Amniotic epithelial cell (primary cell): ENCODE results near the gene CAMSAP1.
"Not testable (repeated sequence)": the region's sequence is repeated elsewhere in the genome, so short reads cannot be mapped to it uniquely, and the experiment has no call there.

Experiments
- DNase-seq: peaks from one replicate; pipeline ENCODE4 v3.0.0-alpha.2; 2010; ENCODE audit warnings: low read depth

Gene CAMSAP1

DNA sequence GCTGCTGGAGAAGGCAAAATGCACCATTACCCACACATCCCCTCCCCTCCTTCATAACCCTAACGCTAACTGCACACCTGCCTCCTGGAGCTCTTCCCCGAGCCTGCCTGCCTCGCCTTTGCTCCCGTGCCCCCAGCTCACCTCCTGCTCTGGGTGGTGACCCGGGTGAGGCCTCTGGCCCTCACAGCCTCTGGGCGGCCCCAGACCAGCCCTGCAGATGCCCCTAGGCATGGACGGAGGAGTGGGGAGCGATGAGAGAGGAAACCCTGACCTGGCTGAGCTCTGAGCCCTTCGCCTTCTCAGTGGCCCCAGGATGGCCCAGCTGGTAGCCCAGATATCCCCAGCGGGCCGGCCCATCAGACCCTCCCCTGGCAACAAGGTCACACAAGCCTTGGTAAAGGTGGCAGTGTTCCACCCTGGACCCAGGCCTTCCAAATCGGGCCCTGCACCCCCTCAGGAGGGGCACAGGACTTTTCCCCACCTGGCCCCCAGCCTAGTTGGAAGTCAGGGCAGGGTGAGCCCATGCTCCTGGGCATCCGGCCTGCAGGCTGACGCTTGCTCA, 14.5 kb upstream of the CAMSAP1 start:
- DNase-seq, result no peak

DNA sequence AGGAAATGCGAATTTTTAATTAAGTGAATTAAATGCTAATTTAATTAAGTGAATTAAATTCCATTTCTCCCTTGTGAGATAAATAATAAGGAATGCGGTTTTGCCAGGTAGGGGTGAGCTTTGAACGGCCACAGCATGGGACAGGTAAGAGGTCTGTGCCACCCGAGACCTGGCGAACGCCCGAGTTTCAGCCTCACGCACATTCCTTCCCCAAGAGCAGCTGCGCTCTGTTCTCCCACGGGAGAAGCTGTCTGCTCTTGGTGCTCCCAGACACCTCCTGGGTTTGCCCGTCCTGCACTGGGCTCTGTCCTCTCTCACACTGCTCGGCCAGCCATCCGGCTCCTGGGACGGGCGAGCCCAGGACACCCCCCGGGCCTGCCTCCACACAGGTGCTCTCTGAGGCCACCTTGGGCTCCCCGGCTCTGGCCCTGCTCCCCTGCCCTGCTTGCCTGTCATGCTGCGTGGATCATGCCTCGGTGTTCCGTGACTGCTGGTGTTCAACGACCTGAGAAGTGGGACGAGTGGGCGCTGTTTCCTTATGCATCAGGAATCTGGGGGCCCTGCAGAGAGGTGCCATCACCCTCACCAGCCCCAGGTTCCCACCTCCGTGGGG, 13.7 kb upstream of the CAMSAP1 start:
- DNase-seq, result no peak

DNA sequence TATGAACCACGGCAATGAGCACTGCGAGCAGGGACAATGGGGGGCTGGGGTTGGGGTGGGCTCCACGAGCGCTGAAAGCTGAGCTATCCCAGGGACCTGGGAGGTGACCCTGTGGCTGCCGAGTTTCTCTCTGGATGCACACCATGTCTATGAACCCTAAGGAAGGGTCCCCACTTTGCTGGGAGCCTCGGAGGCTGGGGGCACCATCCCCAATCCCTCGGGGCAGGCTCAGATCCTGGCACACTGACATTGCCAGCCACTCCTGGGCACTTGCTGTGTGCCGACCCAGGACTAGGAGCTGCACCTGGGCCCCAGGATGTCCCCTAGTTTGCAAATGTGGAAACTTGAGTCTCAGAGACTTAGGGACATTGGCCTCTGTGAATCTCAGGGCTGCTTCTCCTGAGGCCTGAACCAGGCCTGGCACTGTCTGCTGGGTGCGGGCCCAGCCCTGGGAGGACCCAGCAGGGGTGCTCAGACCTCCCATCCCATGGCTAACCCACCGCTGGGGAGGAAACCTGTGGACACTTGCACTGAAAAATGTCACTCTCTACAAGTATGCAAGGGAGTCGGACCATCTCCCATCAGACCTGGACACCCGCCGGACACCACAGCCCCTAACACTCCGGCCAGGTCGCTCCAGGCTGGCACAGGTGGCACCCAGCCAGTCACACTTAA, 13.0 kb upstream of the CAMSAP1 start:
- DNase-seq, result no peak

DNA sequence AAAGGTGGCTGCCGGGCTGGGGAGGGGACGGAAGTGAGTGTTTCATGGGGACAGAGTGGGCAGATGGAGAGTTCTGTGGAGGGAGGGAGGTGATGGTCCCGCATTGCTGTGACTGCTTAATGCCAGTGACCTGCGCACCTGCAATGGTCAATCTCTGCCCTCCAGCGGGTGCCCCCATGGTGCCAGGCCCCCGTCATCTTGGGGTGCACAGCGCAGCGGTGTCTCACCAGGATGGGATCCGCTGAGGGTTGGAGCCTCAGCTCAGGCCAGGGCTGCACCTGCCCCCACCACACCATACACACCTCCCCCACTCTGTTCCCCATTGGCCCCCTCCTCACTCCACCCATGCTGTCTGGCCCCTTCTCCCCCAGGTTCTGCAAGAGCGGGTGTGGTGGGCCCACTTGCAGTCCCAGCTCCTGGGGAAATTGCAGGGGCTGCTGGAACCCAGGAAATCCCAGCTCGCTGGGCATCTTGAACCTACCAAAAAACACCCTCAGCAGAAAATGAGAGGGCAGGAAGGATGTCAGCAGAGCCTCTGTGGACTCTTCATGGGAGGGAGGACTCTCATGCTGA, 12.1 kb upstream of the CAMSAP1 start:
- DNase-seq, result no peak

DNA sequence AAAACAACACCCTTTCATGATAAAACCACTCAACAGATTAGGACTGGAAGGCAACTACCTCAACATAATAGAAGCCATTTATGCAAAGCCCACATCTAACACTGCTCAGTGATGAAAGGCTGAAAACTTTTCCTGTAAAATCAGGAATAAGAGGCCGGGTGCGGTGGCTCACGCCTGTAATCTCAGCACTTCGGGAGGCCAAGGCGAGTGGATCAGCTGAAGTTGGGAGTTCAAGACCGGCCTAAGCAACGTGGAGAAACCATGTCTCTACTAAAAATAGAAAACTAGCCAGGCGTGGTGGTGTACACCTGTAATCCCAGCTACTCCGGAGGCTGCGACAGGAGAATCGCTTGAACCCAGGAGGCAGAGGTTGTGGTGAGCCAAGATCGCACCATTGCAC, 8.9 kb upstream of the CAMSAP1 start:
- DNase-seq, result not testable (repeated sequence)

DNA sequence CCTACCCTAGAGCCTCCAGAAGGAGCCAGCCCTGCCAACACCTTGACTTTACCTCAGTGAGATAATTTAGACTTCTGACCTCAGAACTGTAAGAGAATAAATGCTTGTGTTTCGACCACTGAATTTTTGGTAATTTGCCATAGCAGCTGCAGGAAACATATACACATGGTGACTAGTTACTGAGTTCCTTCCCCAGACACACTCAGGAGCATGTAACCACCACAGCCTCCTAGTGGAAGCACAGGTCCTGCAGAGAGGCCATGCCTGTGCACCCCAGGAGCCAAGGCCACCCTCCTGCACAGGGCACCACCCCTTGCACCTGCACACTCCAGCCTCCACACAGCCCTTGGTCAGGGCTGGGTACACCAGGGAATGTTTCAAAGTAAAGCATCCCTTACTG, 7.6 kb upstream of the CAMSAP1 start:
- no peak for DNase-seq

DNA sequence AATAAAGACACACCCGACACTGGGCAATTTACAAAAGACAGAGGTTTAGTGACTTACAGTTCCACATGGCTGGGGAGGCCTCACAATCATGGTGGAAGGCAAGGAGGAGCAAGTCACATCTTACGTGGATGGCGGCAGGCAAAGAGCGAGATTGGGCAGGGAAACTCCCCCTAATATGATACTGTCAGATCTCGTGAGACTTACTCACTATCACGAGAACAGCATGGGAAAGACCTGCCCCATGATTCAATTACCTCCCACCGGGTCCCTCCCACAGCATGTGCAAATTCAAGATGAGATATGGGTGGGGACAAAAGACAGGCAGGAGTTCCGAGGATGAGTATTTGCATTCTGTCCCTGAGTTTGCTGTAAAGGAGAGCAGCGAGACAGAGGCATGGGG, 3.9 kb upstream of the CAMSAP1 start:
- not testable (repeated sequence) for DNase-seq

DNA sequence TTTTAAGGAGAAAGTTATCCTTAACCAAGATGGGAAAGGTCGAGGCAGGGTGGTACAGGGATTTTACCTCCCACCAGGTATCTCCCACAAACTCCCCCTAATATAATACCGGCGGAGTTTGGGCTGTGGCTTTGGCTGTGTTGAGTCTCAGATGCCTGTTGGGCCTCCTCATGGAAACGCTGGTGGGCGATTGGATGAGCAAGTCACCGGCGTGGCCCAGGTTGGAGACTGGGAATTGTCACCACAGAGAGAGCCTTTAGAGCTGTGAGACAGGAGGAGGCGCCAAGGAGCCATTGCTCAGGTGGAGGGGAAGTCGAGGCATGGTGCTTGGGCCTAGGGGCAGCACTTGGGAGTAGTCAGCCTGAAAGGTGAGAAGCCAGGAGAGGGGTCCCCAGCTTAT, 3.4 kb upstream of the CAMSAP1 start:
- no peak for DNase-seq

DNA sequence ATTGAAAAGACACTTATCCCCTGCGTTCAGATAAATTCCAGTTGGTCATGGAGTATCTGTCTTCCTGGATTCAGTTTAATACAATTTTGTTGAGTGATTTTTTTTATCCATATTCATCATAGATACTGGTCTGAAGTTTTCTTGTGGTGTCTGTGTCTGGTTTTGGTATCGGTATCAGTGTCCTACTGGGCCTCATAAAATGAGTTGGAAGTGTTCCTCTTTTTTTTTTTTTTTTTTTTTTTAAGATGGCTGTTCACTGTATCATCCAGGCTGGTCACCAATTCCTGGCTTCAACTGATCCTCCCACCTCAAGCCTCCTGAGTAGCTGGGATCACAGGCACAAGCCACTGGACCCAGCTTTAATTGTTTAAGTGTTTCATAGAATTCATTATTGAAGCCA, 2.9 kb upstream of the CAMSAP1 start:
- no peak for DNase-seq

DNA sequence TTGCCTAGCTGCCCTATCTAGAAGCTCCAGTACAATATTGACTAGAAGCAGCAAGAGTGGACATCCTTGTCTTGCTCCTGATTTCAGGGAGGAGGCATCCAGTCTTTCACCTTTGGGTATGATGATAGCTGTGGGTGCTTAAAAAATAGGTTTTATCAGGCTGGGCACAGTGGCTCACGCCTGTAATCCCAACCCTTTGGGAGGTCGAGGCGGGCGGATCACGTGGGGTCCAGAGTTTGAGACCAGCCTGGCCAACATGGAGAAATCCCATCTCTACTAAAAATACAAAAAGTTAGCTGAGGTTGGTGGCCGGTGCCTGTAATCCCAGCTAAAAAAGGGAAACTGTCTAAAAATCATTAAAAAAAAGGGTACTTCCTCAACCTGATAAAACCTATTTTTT, 2.0 kb upstream of the CAMSAP1 start:
- DNase-seq, result no peak

DNA sequence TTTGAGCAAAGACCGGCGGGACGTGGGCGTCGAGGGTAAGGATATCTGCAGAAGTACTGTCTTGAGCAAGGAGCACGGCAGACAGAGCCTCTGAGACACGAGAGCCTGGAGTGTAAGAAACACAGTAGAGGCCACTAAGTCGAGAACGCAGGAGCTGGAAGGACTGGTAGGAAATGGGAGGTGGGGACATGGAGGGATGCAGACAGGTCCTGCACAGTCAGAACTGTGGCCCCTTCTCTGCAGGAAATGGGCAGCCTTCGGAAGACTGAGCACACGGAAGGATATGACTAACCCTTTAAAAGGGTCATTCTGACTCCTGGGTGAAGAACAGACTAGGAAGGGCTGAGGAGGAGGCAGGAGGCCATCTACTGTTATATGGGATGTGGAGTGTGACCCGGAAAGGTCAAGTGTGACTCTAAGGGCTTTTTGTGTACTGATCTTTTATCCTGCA, 1.4 kb upstream of the CAMSAP1 start:
- DNase-seq, result no peak

DNA sequence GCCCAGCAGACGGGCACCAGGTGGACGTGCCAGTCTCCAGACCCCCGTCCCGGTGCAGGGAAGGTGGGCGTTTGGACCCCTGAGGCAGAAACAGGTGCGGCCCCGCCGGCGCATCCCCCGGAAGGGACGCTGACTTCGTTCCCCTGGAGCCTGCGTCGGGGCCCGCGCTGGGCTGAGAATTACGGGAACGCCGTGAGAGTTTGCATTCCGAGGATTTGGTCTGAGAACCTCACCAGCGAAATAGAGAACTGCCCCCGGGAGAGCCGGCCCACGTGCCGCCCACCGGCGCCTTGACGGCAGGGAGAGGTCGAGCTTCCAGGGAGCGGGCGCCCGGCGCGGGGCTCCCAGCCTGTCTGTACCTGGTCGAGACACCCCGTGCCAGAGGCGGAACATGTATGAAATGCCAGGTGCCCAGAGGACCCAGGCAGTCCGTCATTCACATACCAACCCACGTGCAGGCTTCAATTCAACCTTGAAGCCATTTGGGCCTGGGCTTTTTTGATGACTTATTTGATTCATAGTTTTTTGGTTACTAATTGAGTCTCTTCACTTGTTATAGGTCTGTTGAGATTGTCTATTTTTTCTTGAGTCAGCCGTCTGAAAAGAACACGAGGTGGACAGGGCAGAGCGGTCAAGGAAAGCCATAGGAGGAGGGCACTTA, 877 bp upstream of the CAMSAP1 start:
- DNase-seq, result no peak

DNA sequence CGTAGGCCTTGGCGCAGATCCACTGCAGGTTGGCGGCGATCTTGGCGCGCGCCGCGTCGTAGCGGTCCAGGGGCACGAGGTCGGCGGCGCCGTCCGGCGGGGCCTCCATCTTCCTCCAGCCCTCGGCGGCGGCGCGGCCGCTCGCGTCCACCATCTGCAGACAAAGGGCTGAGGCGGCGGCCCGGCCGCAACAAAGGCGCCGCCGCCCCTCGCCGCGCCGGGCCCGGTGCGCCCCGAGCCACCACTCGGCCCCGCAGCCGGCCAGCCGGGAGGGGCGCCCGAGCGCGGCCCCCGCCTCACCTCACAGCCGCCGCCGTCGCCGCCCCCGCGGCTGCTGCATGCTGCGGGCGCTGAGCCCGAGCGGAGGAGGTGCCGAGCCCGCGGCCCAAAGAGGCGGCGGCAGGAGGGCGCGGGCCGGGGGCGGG, 328 bp downstream of the CAMSAP1 start:
- no peak for DNase-seq

DNA sequence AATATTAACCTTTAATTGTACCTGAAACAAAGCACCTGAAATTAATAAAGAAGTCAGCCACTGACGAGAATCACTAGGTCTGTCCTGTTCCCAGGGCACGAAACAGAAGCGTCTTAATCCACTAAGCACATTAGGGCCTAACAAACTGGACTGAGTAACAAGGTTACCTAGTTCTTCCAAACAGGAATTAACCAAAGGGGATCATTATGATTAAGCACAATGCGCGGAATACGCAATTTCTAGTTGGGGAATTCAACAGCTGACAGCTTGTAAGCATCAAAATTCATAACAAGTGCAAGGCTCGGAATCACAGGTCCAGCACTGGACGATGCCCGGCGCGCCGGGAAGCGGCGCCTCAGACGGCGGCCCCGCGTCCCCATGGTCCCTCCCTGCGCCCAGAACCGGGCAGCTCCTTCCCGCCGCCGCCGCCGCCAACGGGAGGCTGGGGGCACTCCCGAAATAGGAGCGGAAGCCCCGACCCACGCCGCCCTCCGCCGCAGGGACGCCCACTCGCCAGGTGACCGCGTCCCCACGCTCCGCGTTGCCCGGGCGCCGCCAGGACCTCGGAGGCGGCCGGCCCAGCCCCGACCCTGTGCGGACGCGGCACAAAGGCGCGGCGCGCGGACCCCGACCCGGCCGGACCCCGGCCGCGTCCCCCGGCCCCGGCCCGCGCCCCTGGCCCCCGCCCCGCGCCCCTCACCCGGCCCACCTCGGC, 898 bp downstream of the CAMSAP1 start:
- peak; percentile 56 for DNase-seq

DNA sequence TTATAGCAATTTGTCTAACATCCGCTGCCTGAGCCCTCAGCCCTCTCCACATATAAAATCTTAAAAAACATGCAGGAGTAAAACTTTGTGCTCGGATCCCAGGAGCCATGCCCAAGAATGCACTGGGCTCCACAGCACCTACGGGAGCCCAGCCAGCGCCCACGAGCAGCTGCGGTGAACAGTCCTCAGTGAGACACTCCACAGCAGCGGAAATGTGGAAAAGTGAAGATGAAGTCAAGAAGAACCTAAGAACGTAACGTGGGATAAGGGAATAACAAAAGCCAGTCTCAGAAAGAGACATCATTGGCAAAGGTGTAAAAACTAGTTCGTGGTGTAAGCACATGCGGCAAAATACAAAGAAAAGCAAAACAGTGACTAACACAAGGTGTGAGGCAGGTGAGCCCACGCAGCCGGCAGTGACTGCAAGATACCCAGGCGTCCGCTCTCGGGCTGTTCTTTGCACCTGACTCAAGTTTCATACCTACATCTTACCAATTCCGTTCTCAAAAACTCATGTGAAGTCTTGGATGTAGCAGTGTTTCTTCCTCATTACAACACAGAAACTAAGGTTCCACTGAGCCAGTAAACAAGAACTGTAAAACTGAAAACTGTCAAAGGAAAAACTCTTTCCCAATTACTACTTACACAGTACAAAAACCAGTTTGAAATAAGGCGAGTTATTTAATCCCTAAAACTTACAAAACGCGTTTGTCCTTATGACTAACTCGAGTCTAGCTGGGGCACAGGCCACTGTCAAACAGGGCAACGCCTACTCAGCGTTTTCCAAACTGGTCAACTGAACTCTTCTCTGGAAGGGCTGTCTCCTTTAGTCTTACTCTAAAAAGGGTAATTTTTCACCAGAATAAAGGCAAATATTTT, 1.7 kb downstream of the CAMSAP1 start:
- no peak for DNase-seq

DNA sequence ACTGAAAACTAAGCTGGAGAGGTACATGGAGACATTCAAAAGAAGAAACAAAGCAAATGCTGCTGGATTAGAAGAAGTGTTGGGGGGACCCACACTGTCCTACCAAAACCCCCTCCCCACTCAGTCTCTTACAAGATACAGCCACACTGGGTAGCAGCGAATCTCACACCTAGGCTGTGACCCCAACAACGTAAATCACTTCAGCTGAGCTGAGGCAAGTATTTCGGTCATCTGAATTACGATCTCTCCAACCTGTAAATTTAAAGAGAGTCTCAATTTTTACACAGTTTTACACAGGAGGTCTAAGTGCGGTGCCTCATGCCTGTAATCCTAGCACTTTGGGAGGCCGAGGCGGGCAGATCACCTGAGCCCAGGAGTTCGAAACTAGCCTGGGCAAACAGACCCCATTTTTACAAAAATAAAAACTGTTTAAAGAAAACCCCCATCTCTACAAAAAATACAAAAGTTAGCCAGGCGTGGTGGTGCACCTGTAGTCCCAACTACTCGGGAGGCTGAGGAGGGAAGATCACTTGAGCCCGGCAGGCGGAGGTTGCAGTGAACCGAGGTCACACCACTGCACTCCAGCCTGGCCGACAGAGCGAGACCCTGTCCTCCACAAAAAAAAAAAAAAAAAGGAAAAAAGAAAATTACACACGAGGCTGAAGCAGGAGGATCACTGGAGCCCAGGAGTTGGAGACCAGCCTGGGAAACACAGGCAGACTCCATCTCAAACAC, 3.4 kb downstream of the CAMSAP1 start:
- no peak for DNase-seq

DNA sequence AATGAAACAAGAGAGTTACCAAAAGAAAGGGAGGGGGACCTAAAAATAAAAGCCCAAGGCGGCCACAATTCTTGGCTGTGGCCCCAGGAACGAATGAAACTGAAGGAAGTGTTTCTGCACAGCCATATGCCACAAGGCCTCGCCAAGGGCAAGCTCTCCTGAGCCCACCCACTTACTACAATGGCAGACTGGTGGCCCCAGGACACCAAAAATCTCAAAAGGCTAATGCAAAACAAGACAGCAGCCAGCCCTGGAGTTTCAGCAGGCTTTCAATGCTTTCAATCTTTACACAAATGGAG, 4.0 kb downstream of the CAMSAP1 start:
- DNase-seq, result no peak

DNA sequence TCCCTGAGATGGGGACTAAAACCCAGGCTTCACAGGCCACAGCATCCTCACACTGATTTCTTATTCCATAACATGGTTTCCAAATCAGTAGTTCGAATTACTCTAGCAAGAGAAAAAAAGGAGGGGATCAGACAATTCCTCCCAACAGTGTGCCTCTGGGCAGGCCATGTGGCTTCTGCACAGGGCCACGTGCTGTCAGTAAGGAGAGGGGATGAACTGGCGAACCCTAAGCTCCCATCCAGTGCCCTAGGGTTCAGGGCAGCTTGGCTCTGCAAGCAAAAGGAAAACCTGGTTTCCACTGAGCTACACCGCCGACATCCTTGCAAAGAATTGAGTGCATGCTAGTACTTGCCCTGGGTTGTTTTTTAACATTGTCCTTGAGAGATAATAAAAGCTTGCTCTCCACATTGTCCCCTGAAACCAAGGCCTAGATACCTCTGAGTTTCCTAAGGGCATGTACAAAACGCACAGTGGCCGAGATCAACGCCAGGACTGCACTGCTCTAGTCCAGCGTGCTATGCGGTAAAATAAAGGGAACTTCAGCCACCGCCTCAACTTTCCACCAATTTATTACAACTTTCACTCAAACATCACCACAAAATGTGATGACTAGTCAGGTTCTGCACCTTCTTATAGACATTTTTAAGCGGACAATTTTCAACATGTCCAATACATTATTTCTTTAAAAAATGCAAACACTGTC, 4.5 kb downstream of the CAMSAP1 start:
- DNase-seq, result no peak

DNA sequence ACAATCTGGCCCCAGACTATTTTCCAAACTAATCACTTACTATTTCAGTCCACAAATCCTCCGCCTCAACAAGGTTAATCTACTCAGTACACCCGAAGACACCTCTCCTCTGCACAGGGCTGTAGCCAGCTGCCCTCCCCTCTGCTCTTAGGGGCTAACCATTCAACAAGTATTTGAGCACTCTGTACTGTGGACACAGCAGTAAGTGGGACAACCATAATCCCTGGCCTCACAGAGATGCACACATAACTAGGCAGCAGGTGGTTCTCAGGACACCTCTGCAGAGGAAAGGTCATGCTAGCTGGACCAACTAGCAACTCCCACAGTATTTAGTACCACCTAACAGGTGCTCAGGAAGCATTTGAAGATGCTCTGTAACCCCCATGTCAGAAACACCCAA, 5.5 kb downstream of the CAMSAP1 start:
- no peak for DNase-seq
